HG02763 (cell line): ENCODE data around the gene DNASE1L3.
"Not testable (repeated sequence)": the region's sequence is repeated elsewhere in the genome, so short reads cannot be mapped to it uniquely, and the experiment has no call there.

Experiments
- ATAC-seq: cut with Tn5 transposase; IDR thresholded peaks from one replicate; pipeline ENCODE4 v1.9.1; 2021; ENCODE audit warnings: mild to moderate bottlenecking, moderate library complexity; ENCODE audit not compliant: unreplicated experiment

Gene DNASE1L3

DNA sequence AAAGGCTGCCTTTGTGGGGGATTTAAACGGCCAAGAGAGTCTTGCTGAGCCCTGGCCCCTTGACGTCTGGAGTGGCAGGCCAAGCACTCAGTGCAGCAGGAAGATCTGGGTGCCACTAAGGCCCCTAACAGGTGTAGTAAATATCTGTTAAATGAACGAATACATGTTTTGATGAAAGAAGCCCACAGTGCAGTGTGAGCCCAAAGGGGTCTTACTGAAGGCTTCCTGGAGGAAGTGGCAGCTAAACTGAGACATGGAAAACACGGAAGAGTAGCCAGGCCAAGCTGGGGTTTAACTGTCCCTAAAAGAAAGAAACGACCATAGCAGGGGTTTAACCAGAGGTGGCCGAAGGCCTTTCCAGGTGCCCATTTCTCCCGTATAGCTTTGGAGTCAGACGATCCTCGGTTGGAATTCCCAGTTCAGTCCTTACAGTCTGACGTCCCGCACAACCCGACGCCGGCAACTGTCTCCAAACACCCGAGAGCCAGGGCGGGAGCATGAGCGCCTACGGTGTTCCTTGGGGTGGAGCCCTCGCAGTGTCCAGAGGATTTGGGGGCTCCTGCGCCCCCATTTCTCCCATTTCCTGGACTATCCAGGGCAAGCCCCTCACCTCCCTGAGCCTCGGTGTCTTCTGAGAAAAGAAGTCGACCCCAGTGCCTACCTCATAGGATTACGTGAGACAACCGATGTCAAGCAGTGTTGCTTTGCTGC is 25.9 kb upstream of the DNASE1L3 start:
- ATAC-seq = no peak

- no peak for ATAC-seq
These were observed 25.2 kb upstream of the DNASE1L3 start for GRCh38 chr3:58235970-58236369.

- ATAC-seq = no peak
These were observed 23.8 kb upstream of the DNASE1L3 start for GRCh38 chr3:58234516-58234931.

GRCh38 chr3:58231666-58232065 is 20.9 kb upstream of the DNASE1L3 start:
- no peak for ATAC-seq

DNA sequence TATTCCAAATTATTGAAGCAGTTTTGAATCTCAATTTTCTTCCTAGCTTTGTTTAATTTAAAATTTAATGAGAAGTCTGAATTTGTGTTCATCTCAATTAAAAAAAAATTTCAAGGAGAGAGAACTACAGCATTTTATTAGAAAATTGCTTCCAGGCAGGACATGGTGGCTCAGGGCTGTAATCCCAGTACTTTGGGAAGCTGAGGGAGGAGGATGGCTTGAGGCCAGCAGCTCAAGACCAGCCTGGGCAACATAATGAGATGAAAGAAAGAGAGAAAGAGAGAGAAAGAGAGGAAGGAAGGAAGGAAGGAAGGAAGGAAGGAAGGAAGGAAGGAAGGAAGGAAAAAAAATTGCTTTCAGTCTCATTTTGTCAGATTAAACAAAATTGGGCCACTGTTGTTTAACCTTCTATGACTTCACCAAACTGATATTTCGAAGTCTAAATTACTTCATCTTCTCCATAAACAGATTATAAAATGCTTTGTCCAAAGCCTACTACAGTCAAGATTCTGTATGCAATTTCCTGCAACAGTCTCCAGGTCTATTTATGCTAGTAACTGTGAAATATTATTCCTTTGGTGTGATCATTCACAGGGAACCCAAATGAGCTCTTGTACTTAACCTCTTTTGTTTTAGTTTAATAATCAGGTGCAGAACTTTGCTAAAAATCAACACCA is 20.2 kb upstream of the DNASE1L3 start:
- ATAC-seq = no peak

GRCh38 chr3:58227933-58228332 is 17.2 kb upstream of the DNASE1L3 start:
- ATAC-seq = not testable (repeated sequence)

- no peak for ATAC-seq
These were observed 13.1 kb upstream of the DNASE1L3 start for GRCh38 chr3:58223855-58224254.

DNA sequence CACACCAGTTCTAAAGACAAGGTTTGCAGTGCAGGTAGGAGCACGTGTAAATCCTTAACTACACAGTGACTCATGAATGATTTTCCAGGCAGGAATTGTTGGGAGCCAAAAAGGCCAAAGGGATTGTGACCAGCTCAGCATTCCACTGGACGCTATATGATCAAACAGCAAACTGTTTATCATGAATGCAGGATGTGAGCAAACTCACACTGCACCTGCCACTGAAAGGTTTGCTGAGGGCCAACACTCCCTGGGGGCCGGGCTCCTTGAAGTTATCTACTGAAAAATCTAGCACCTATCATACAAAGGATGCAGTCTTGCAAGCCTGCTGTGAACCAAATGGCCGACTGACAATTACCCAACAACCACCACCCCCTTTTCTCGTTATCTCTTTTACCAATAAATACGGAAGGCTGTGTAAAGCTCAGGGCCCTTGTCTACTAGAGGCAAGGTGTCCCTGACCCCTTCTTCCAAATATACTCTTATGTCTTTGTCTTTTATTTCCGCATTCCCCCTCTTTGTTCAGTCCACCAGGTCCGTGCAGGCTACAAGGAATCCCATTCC is 11.5 kb upstream of the DNASE1L3 start:
- no peak for ATAC-seq

- ATAC-seq = no peak
These were observed 8.1 kb upstream of the DNASE1L3 start for GRCh38 chr3:58218904-58219303.

DNA sequence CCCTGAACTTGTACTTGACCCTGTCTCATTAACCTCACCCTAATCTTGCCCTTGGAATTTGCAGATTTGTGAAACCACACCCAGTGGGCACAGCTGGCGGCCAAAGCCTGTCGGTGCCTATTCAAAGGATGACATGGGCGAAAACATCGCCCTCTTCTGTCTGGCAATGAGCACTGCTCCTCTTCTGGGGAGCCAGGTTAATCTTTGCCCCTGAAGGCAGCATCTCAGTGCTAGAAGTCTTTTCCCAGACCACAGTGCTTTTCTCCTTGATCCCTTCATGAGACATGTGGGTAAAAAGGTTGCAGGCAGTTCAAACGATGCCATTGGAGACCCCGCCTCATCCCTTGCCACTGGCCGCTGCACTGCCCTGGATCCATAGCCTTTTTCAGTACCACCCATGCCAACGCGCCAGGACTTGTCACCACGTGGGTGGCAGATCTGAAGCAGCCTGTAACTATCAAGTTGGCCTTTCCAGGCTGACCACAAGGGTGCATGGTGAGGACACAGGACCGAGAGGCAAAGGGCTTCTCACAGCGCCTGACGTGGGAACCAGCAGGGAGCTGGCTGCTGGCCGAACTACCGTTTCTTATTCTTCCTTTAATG is 6.5 kb upstream of the DNASE1L3 start:
- peak; percentile 31 for ATAC-seq

- ATAC-seq = no peak
These were observed 5.9 kb upstream of the DNASE1L3 start for GRCh38 chr3:58216496-58217195.

DNA sequence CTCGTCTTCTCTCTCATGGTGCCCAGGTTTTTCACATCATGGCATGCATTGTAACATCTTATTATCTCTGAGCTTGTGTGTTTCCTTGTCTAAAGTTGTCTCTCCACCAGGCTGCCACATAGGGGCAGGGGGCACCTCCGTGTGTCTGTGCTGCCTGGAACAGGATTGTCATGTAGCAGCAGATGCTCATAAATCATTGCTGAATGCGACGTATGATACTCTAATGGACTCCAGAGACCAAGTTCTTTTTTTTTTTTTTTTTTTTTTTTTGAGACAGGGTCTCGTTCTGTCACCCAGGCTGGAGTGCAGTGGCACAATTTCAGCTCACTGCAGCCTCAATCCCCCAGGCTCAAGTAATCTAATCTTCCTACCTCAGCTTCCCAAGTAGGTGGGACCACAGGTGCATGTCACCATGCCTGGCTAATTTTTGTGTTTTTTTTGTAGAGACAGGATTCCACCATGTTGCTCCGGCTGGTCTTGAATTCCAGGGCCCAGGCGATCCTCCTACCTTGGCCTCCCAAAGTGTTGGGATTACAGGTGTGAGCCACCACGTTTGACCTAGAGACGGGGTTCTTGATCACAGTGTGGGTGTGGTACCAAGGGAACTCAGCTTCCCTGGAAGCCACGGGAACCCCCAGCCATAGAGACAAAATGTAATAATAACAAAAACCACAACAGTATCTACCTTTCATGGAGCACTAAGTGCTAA is 4.7 kb upstream of the DNASE1L3 start:
- peak; percentile 9 for ATAC-seq

DNA sequence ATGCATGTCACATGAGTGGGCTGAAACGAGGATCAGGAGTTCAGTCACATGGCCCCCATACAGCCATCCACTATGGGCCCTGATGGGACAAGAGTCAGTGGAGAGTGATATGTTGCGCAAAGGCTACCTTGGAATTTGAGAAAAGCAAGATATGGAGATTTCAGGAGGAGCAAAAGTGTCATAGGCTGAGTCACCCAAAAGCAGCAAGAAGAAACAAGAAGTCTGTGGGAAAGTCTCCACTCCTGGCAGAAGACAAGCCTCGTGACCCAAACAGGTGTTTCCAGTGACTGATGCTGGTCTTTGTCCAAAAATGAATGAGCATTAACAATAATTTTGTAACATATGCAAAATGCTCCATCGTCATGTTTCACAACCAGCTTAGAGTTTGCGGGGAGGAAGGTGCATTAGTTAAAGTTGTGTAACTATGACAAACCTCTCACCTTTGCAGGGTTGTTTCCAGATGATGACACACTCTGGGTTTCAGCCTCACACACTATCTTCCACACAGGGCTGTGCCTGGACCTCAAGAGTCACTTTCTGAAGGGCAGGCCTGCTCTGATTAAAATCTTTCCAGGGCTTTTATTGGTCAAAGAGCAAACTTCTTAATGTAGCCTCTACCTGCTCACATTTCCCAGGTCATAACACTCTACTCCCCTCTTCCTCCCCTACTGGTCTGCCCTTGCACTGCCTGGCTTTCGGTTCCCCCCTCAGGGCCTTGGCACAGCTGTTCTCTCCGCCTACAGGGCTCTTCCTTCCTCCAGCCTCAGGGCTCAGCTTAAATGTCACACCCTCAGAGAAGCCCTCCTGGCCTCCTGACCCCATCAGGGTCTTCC is 3.9 kb upstream of the DNASE1L3 start:
- peak; percentile 76 for ATAC-seq

DNA sequence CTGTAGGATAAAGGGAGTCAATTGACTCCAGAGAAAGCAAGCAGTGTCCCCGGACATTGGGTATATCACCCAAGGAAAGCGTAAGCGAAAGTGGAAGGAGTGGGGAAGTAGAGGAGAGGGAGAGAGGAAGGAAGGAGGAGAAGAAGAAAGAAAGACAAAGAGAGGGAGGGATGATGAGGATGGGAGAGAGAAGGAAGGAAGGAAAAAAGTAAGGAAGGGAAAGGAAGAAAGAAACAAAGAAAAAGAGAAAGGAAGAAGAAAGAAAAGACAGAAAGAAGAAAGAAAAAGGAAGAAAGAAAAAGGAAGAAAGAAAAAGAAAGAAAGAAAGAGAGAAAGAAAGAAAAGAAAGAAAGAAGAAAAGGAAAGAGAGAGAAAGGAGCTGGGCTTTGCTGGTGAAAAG is 839 bp downstream of the DNASE1L3 start:
- no peak for ATAC-seq

DNA sequence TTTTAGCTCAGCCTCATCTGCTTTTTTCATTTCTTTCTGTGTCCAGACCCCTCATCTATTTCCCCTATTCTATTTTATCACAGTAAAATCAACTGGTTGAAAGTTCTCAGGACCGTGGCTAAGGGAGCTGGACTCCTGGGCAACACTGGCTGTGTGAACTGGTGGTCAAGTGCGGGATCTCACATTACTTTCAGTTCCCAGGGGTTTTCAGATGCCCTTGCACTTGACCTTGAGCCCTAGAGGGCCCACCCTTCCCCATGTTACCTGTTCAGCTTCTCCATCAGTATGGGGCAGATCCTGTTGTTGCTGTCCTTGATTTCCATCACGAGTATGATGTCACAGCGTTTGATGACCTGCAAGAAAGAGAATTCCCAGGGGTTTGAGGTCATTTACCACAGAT is 2.8 kb downstream of the DNASE1L3 start:
- ATAC-seq = no peak

- no peak for ATAC-seq
These were observed 4.3 kb downstream of the DNASE1L3 start for GRCh38 chr3:58206406-58207011.

- no peak for ATAC-seq
These were observed 4.8 kb downstream of the DNASE1L3 start for GRCh38 chr3:58205981-58206380.

GRCh38 chr3:58204720-58205119 is 6.1 kb downstream of the DNASE1L3 start:
- ATAC-seq = no peak

- no peak for ATAC-seq
These were observed 7.2 kb downstream of the DNASE1L3 start for GRCh38 chr3:58203541-58203940.
